Smooth muscle cell (in vitro differentiated cells): Measurements from ENCODE around the gene SLC25A36. TPM values are rescaled to one million over a fixed set of nuclear protein-coding genes. Genes with fewer than 3 reads are reported as not detected.
A peak's percentile ranks its signal among the peaks of the same experiment; 100 is the strongest.

ENCODE experiments used
- DNase-seq: peaks from one replicate; lab custom pipeline; 2025; ENCODE audit not compliant: unreplicated experiment; lab: John Stamatoyannopoulos, UW
- H2AFZ ChIP-seq: fragments of 200-600 bp; sonication (generic); 2 replicates; pipeline ENCODE4 v1.6.0; 2016; ENCODE audit warnings: antibody characterized with exemption, low read depth, mild to moderate bottlenecking
- H3F3A ChIP-seq: fragments of 200-600 bp; sonication (generic); 2 replicates; pipeline ENCODE4 v1.6.0; 2017; ENCODE audit warnings: antibody characterized with exemption, low read depth
- H3K27ac ChIP-seq: fragments of 200-600 bp; sonication (generic); 2 replicates; pipeline ENCODE4 v1.5.1; 2016; ENCODE audit warnings: low read depth, mild to moderate bottlenecking
- H3K27me3 ChIP-seq: fragments of 200-600 bp; sonication (generic); 2 replicates; pipeline ENCODE4 v1.6.1; 2016; ENCODE audit warnings: low read depth, mild to moderate bottlenecking
- H3K36me3 ChIP-seq: fragments of 200-600 bp; sonication (generic); 2 replicates; pipeline ENCODE4 v1.5.1; 2016; ENCODE audit warnings: low read depth
- H3K4me1 ChIP-seq: fragments of 200-600 bp; sonication (generic); 2 replicates; pipeline ENCODE4 v1.5.1; 2016; ENCODE audit warnings: low read depth
- H3K4me2 ChIP-seq: fragments of 200-600 bp; sonication (generic); 2 replicates; pipeline ENCODE4 v1.6.0; 2016; ENCODE audit warnings: mild to moderate bottlenecking
- H3K4me3 ChIP-seq: fragments of 200-600 bp; sonication (generic); 2 replicates; pipeline ENCODE4 v1.5.1; 2016; ENCODE audit warnings: mild to moderate bottlenecking
- H3K79me2 ChIP-seq: fragments of 200-600 bp; sonication (generic); 2 replicates; pipeline ENCODE4 v1.6.0; 2016; ENCODE audit warnings: low read depth, mild to moderate bottlenecking
- H3K9ac ChIP-seq: fragments of 200-600 bp; sonication (generic); 2 replicates; pipeline ENCODE4 v1.6.0; 2016; ENCODE audit warnings: low read depth
- H3K9me3 ChIP-seq: fragments of 200-600 bp; sonication (generic); replicated peaks from 2 replicates; pipeline ENCODE4 v1.5.1; 2016; ENCODE audit warnings: low read depth
- H4K20me1 ChIP-seq: fragments of 200-600 bp; sonication (generic); 2 replicates; pipeline ENCODE4 v1.6.0; 2016; ENCODE audit warnings: low read depth
- CTCF ChIP-seq: fragments of 200-600 bp; sonication (generic); IDR thresholded peaks from 2 replicates; pipeline ENCODE4 v1.5.1; 2017; ENCODE audit warnings: borderline replicate concordance, mild to moderate bottlenecking, antibody characterized with exemption; ENCODE audit not compliant: insufficient read depth, poor library complexity, severe bottlenecking
- WGBS: methylation state at CpG from one replicate; pipeline ENCODE4 v1.1.7; 2016; ENCODE audit warnings: low lambda C conversion rate; 5-methylcytosine and 5-hydroxymethylcytosine counted together
- polyA plus RNA-seq: library from polyadenylated mRNA; unstranded; fragments of >200 nt; fragmentation: Nextera tagmentation; extraction: Ambion mirVana; gene quantifications from 2 replicates; pipeline ENCODE4 v1.2.1, GENCODE V29; 2016
- total RNA-seq: library from RNA; depleted of rRNA; stranded (reverse); fragments of >200 nt; gene quantifications from 2 replicates; pipeline ENCODE4 v1.2.3, GENCODE V29; 2014

Gene SLC25A36
- total and polyA plus RNA-seq, 2 experiments from 2014 or later: 27.6 to 79.2 TPM

DNA sequence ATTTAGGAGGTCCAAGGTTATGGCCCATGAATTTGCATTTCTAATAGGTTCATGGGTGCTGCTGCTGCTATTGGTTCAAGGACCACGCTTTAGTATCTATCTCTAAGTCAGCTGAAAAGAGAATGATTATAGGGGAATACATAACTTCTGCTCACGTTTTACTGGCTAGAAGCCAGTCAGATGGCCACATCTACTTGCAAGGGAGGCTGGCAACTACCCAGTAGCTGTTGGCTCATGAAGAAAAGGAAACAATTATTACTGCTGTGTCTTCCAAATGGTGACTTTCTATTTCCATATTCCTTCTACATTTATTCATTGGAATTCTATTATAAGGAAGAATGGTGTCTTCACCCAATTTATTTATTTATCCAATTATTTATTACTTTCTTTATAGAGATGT is 54.2 kb downstream of the SLC25A36 start:
- H3K4me3 ChIP-seq: no peak overlapping the region
- TF ChIP-seq CTCF: no peak
- H3K9ac ChIP-seq: no peak overlapping the region
- H3K36me3 ChIP-seq: no peaks in the 10 kb centered on the region
- H3K4me1 ChIP-seq: no peaks in the 10 kb centered on the region
- no peaks in the 10 kb centered on the region for H3F3A ChIP-seq
- H3K9me3 ChIP-seq: no peaks in the 10 kb centered on the region
- H3K27me3 ChIP-seq: no peaks in the 10 kb centered on the region
- H3K4me2 ChIP-seq: no peak overlapping the region
- no peaks in the 10 kb centered on the region for H4K20me1 ChIP-seq
- DNase-seq: no peak
- no peaks in the 10 kb centered on the region for H3K79me2 ChIP-seq
- 90% methylated on average over 2 of the region's 2 CpGs for WGBS
- no peak overlapping the region for H2AFZ ChIP-seq
- no peak overlapping the region for H3K27ac ChIP-seq

- Histone ChIP-seq H3K9me3 (no peaks in the 10 kb centered on the region), H3K27me3 (no peaks in the 10 kb centered on the region), H3K4me3 (no peak overlapping the region), H3K79me2 (no peaks in the 10 kb centered on the region), H3F3A (no peaks in the 10 kb centered on the region), H4K20me1 (no peaks in the 10 kb centered on the region), H2AFZ (no peak overlapping the region), H3K4me1 (no peaks in the 10 kb centered on the region), H3K4me2 (no peak overlapping the region), H3K27ac (no peak overlapping the region), H3K36me3 (no peaks in the 10 kb centered on the region), H3K9ac (no peak overlapping the region)
- WGBS: 6% methylated on average over 2 of the region's 2 CpGs
- DNase-seq: peak; percentile 1
- peak; percentile 76 for TF ChIP-seq CTCF
Observed at GRCh38 chr3:141000027-141000663, 58.5 kb downstream of the SLC25A36 start.

DNA sequence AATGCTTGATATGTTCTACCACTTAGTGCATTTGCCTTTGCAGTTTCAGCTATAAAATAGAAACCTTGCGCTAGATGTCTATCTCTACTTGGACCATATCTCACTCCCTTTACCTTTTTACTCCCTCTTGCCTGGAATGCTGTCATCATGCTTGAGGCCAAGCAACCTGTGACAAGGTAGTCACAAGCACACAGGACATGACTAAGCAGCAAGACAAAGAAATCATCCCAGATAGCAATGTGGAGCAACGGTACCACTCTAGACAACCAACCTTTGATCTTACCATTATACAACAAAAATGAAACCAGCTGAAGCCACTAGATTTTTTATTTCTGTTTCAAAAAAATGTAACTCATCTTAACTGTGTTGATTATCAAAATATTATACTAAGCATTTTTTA is 59.0 kb downstream of the SLC25A36 start:
- no peak overlapping the region for H3K4me3 ChIP-seq
- no peaks in the 10 kb centered on the region for H3K36me3 ChIP-seq
- no peaks in the 10 kb centered on the region for H3F3A ChIP-seq
- TF ChIP-seq CTCF: no peak
- WGBS: 66% methylated on average over 2 of the region's 2 CpGs
- no peak overlapping the region for H3K4me2 ChIP-seq
- H3K4me1 ChIP-seq: no peaks in the 10 kb centered on the region
- H3K9me3 ChIP-seq: no peaks in the 10 kb centered on the region
- H3K27me3 ChIP-seq: no peaks in the 10 kb centered on the region
- no peaks in the 10 kb centered on the region for H3K79me2 ChIP-seq
- no peak overlapping the region for H3K27ac ChIP-seq
- no peak overlapping the region for H3K9ac ChIP-seq
- DNase-seq: no peak
- no peak overlapping the region for H2AFZ ChIP-seq
- H4K20me1 ChIP-seq: no peaks in the 10 kb centered on the region

GRCh38 chr3:141006344-141006743 is 64.7 kb downstream of the SLC25A36 start:
- no peaks in the 10 kb centered on the region for H3F3A ChIP-seq
- DNase-seq: no peak
- H3K27me3 ChIP-seq: no peaks in the 10 kb centered on the region
- no peak overlapping the region for H2AFZ ChIP-seq
- H3K4me2 ChIP-seq: no peak overlapping the region
- no peak overlapping the region for H3K27ac ChIP-seq
- 81% methylated on average over 1 of the region's 1 CpG for WGBS
- H4K20me1 ChIP-seq: no peaks in the 10 kb centered on the region
- H3K4me1 ChIP-seq: no peaks in the 10 kb centered on the region
- H3K4me3 ChIP-seq: no peak overlapping the region
- no peaks in the 10 kb centered on the region for H3K9me3 ChIP-seq
- no peak overlapping the region for H3K9ac ChIP-seq
- no peaks in the 10 kb centered on the region for H3K36me3 ChIP-seq
- no peaks in the 10 kb centered on the region for H3K79me2 ChIP-seq
- TF ChIP-seq CTCF: no peak
